Ovary (tissue), 9 donors: ENCODE measurements around the gene CPSF3. TPM values are rescaled to one million over a fixed set of nuclear protein-coding genes. Genes with fewer than 3 reads are reported as not detected.

Experiments
- DNase-seq, 5 donors: peaks; one replicate each; pipeline ENCODE4 v3.0.0-alpha.2; 2019 to 2020
- H3K27ac ChIP-seq, 2 donors: fragments of 200-600 bp; one replicate each; pipeline versions ENCODE4 v1.5.1 to v1.8.0; 2019 to 2022
- H3K27me3 ChIP-seq: fragments of 200-600 bp; one replicate; pipeline ENCODE4 v1.8.0; 2022
- H3K36me3 ChIP-seq: fragments of 200-600 bp; sonication (generic); one replicate; pipeline ENCODE4 v1.5.1; 2019
- H3K4me1 ChIP-seq: one replicate; pipeline ENCODE4 v1.8.1; 2013; ENCODE audit warnings: mild to moderate bottlenecking, moderate library complexity; ENCODE audit not compliant: insufficient read depth
- H3K4me3 ChIP-seq: fragments of 200-600 bp; sonication (generic); one replicate; pipeline ENCODE4 v1.5.1; 2017
- H3K9me3 ChIP-seq, 2 donors: fragments of 200-600 bp in 1 of 2; sonication (generic) in 1 of 2; one replicate each; pipeline versions ENCODE4 v1.5.1 to v1.8.1; 2013 to 2019; ENCODE audit warnings: mild to moderate bottlenecking in 1 of 2, moderate library complexity in 1 of 2
- EP300 ChIP-seq: sonication (generic); formaldehyde crosslinking; IDR thresholded peaks from one replicate; pipeline ENCODE4 v1.6.1; 2017; ENCODE audit warnings: antibody characterized with exemption
- POLR2A ChIP-seq: fragments of 450-650 bp; IDR thresholded peaks from one replicate; pipeline ENCODE4 v1.6.1; 2017; ENCODE audit warnings: antibody characterized with exemption, mild to moderate bottlenecking, moderate library complexity
- WGBS, 3 donors: extraction: QIAGEN DNeasy Blood & Tissue Kit in 1 of 3; methylation state at CpG; one replicate each; pipeline versions ENCODE4 v1.1.5 to v1.1.7; 2013 to 2017; 5-methylcytosine and 5-hydroxymethylcytosine counted together
- intact Hi-C, 4 donors: fragments of 100-400 bp; cut with DNase I; formaldehyde crosslinking; loops; one replicate each; pipeline versions ENCODE4 v1.11.0 to v1.15.1; 2022 to 2023
- polyA plus RNA-seq, 2 donors: library from polyadenylated mRNA; stranded (reverse); fragments of 200-250 nt in 1 of 2; fragments of 350-450 nt in 1 of 2; fragmentation: Illumina TruSeq in 1 of 2; extraction: RNeasy Lipid Tissue Mini Kit (QIAGEN cat#74804) in 1 of 2; gene quantifications; one replicate each; pipeline ENCODE4 v1.2.3, GENCODE V29; 2013 to 2014
- total RNA-seq, 7 donors: library from RNA; depleted of rRNA in 2 of 7; stranded (reverse); fragments of >200 nt in 2 of 7; fragmentation: NEBNext Ultra II Directional in 3 of 7; extraction: Animal tissue kit (Norgen Biotek cat#: 25700) in 3 of 7; gene quantifications; one replicate each; pipeline versions ENCODE4 v1.1.0 to v1.2.4, GENCODE V29; 2016 to 2023
- TF ChIP-seq, protein P1 (sequence below), 3 donors: fragments of 450-650 bp in 2 of 3; fragments of 200-600 bp in 1 of 3; IDR thresholded peaks; one replicate each; pipeline versions ENCODE4 v1.5.1 to v1.8.0; 2016 to 2022; ENCODE audit warnings: antibody characterized with exemption in 3 of 3, mild to moderate bottlenecking in 1 of 3
- donor health status: DM: no; HTN: no; CAD: no; lungs with moderate emphysema.
- donor health status: DM: no; HTN: no; CAD: no.
- donor health status: Bipolar disorder and iron deficiency.
- donor health status: DM: yes; HTN: yes; CAD: no.
- donor health status: DM: no; HTN: no; CAD: no.
- donor health status: DM: yes; HTN: yes; CAD: no.

The CPSF3 gene
- total and polyA plus RNA-seq, 9 donors: 11.8 to 25.0 (median 19.8) TPM

DNA sequence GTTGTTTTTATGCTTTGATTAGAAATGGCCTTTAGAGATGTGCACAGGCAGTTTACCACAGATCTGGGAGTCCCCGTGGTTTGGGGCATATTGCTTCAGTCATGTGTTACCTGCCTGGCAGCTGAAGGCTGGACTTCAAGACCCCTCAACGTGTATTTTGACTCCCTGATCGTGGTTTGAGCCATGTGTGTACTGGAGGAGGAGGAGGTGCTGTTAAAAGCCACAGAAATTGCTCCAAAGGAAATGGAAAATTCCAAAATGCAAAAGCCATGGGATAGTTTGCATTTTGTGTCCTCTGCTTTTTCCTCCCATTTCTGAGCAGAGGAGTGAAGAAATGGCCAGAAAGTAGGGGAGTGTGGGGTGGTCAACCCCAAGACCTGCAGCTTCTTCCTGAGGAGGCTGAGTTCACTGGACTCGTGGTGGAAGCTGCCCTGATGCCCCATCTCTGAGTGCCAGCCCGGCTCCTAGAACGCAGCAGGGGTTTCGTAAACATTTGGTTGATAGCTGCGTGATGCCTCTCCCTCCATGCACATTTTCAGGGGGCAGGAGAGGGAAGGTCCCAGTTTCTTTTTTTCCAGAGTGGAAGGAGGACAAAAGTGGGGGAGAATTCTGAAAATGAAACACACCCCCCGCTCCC is 45.9 kb upstream of the CPSF3 start:
- intact Hi-C loops: loop anchor here in 1 of 4 donors (10.0 kb wide), 1 partner anchor 233 kb away; no protein-coding TSS in a partner anchor
- TF ChIP-seq, protein P1, sequence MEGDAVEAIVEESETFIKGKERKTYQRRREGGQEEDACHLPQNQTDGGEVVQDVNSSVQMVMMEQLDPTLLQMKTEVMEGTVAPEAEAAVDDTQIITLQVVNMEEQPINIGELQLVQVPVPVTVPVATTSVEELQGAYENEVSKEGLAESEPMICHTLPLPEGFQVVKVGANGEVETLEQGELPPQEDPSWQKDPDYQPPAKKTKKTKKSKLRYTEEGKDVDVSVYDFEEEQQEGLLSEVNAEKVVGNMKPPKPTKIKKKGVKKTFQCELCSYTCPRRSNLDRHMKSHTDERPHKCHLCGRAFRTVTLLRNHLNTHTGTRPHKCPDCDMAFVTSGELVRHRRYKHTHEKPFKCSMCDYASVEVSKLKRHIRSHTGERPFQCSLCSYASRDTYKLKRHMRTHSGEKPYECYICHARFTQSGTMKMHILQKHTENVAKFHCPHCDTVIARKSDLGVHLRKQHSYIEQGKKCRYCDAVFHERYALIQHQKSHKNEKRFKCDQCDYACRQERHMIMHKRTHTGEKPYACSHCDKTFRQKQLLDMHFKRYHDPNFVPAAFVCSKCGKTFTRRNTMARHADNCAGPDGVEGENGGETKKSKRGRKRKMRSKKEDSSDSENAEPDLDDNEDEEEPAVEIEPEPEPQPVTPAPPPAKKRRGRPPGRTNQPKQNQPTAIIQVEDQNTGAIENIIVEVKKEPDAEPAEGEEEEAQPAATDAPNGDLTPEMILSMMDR (IDR thresholded peaks at IDR 0.05): no peak
- TF ChIP-seq POLR2A (no peak), EP300 (no peak)
- H3K27ac ChIP-seq: no peak overlapping the region
- WGBS, 3 donors: 56 to 61% (median 60%) methylated on average over 9 of the region's 9 CpGs
- DNase-seq: no peak
- H3K36me3 ChIP-seq: no peaks in the 10 kb centered on the region
- H3K4me3 ChIP-seq: no peak overlapping the region
- no peaks in the 10 kb centered on the region for H3K4me1 ChIP-seq
- H3K9me3 ChIP-seq: no peaks in the 10 kb centered on the region
- H3K27me3 ChIP-seq: no peaks in the 10 kb centered on the region

GRCh38 chr2:9378433-9379390 is 44.7 kb upstream of the CPSF3 start:
- H3K4me3 ChIP-seq: no peak overlapping the region
- intact Hi-C loops: loop anchor here in 1 of 4 donors (10.0 kb wide), 1 partner anchor 234 kb away; no protein-coding TSS in a partner anchor
- TF ChIP-seq POLR2A: no peak
- TF ChIP-seq EP300: no peak
- TF ChIP-seq, protein P1 (IDR thresholded peaks at IDR 0.05): no peak
- H3K4me1 ChIP-seq: no peaks in the 10 kb centered on the region
- no peaks in the 10 kb centered on the region for H3K27me3 ChIP-seq
- 69 to 74% (median 71%) methylated on average over 30 of the region's 30 CpGs for WGBS, 3 donors
- DNase-seq: peak in 4 of 5 donors; percentile 50 to 69 (median 63)
- H3K27ac ChIP-seq: no peak overlapping the region
- no peaks in the 10 kb centered on the region for H3K36me3 ChIP-seq
- H3K9me3 ChIP-seq: no peaks in the 10 kb centered on the region

DNA sequence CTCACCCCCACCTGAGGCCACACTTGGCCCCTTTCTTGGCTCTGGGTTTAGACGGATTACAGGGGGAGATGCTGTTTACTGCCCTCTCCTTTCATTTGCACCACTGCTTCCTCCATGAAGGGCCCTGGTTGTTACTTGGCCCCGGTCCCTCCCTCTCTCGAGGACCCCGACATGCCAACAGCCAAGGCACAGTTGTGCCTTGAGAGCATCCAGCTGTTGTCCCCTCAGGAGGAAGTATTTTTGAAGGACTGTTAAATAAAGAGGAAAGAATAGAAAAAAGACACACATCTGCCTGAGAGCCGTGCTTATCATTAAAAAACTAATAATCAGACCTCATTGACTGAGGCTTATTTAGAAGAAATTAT is 44.1 kb upstream of the CPSF3 start:
- 86 to 93% (median 92%) methylated on average over 5 of the region's 5 CpGs for WGBS, 3 donors
- Histone ChIP-seq H3K4me3 (no peak overlapping the region), H3K36me3 (no peaks in the 10 kb centered on the region), H3K9me3 (no peaks in the 10 kb centered on the region), H3K4me1 (no peaks in the 10 kb centered on the region), H3K27me3 (no peaks in the 10 kb centered on the region), H3K27ac (no peak overlapping the region)
- no peak for DNase-seq
- TF ChIP-seq POLR2A: no peak
- TF ChIP-seq, protein P1 (IDR thresholded peaks at IDR 0.05): no peak
- no peak for TF ChIP-seq EP300
- intact Hi-C loops: loop anchor here in 1 of 4 donors (10.0 kb wide), 1 partner anchor 235 kb away; no protein-coding TSS in a partner anchor

DNA sequence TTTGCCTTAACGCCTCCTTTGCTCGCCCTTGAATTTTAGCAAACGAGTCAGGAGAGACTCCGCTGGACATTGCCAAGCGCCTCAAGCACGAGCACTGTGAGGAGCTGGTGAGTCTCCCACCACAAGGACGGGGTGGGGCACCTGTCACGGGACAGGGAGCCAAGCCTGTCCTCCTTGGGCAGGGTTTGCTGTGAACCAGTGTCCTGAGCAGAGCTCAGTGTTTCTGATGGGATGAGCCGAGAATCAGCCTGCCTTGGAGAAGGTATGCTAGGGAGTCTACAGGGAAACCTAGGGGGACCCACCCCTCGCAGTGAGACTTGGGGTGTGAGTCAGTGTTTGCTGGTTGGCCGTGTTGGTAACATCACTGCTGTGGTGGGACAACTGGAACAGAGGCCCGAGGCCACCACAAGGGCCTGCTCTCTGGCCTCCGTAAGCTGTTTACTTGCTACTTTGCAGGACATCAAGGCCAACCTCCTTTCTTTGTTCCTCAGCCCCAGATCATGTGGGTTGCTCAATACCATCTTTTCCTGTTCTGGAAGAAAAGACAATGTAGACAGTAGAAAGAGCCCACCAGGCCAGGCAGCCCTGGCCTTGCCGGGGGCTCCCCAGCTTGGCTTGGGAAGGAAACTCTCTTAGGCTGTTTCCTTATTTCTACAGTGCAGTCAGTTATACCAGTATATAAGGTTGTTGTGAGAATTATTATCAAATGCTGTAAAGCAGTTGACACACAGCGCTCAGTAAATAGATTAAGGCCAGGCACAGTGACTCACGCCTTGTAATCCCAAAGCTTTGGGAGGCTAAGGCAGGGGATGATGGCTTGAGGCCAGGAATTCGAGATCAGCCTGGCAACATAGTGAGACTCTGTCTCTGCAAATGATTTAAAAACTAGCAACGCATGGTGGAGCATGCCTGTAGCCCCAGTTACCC is 42.5 kb upstream of the CPSF3 start:
- intact Hi-C loops: no loop called here
- Histone ChIP-seq H3K4me3 (no peak overlapping the region), H3K27ac (no peak overlapping the region), H3K9me3 (no peaks in the 10 kb centered on the region), H3K27me3 (no peaks in the 10 kb centered on the region), H3K36me3 (no peaks in the 10 kb centered on the region), H3K4me1 (no peaks in the 10 kb centered on the region)
- TF ChIP-seq POLR2A: no peak
- TF ChIP-seq EP300: no peak
- TF ChIP-seq, protein P1 (IDR thresholded peaks at IDR 0.05): no peak
- peak in 1 of 5 donors; percentile 31 for DNase-seq
- WGBS, 3 donors: 79 to 85% (median 82%) methylated on average over 18 of the region's 18 CpGs
